ENCODE data around the gene LSR. TPM values are rescaled to one million over a fixed set of nuclear protein-coding genes. Genes with fewer than 3 reads are reported as not detected.

LSR gene
- total RNA-seq, 3 donors from 2014 or later (not counting 1 experiment from before 2014, with no cell fraction given): 3.4 to 6.9 (median 6.7) TPM

DNA sequence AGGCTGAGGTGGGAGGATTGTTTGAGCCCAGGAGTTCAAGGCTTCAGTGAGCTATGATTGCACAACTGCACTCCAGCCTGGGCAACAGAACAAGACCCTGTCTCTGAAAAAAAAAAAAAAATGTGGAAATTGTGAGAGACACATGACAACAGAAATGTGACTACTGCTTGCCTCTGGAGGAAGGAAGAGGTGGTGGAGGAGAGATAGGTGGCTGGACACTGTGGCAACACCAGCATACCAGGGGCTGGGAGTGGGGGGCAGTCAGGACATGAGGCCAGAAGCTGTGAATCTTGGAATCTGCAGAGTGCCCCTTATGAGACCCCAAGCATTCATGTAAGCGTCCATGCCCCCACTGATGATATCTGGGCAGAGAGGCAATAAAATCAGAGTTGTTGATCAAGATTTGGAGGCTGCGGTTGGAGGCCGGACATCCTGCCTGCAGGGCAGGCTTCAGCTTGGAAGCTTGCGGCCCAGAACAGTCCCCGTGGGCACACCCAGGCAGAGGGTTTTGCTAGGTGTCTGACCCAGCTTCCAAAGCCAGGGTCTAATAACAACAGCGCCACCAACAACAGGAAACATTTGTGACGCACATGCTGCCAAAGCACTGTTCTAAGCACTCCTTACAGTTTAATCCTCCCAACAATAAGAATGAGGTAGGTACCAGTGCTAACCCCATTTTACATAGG lies 37.1 kb upstream of the LSR start:
- peak overlapping the region; percentile 99 for H3K27ac ChIP-seq (ENCODE audit: low read length)
- WGBS (ENCODE audit: insufficient coverage): 6% methylated on average over 7 of the region's 7 CpGs
- intact Hi-C loops (cut with micrococcal nuclease): loop anchor here (2.0 to 5.0 kb wide), 4 partner anchors 55 to 336 kb away; partner anchors contain the start of genes FXYD7 and TMEM147
- Mint-ChIP-seq H3K27me3 (ENCODE audit: low read depth in 2 of 2) (no peaks in the 10 kb centered on the region), H3K4me3 (peak overlapping the region; percentile 88), H3K36me3 (no peaks in the 10 kb centered on the region), H3K9me3 (no peaks in the 10 kb centered on the region), H3K27ac (peak overlapping the region; percentile 95 to 96), H3K4me1 (peaks cover 63 to 70% of the 10 kb centered on the region in 2 donors)
- DNase-seq (peak; percentile 80 to 93), ATAC-seq (peak; percentile 47 to 73 (median 61))
- H3K4me1 ChIP-seq (ENCODE audit: control insufficient read depth, insufficient read depth, low read length): peaks cover 86% of the 10 kb centered on the region
- H3K36me3 ChIP-seq (ENCODE audit: control insufficient read depth, insufficient read depth, low read length): no peaks in the 10 kb centered on the region
- TF ChIP-seq, protein P1, sequence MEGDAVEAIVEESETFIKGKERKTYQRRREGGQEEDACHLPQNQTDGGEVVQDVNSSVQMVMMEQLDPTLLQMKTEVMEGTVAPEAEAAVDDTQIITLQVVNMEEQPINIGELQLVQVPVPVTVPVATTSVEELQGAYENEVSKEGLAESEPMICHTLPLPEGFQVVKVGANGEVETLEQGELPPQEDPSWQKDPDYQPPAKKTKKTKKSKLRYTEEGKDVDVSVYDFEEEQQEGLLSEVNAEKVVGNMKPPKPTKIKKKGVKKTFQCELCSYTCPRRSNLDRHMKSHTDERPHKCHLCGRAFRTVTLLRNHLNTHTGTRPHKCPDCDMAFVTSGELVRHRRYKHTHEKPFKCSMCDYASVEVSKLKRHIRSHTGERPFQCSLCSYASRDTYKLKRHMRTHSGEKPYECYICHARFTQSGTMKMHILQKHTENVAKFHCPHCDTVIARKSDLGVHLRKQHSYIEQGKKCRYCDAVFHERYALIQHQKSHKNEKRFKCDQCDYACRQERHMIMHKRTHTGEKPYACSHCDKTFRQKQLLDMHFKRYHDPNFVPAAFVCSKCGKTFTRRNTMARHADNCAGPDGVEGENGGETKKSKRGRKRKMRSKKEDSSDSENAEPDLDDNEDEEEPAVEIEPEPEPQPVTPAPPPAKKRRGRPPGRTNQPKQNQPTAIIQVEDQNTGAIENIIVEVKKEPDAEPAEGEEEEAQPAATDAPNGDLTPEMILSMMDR (IDR thresholded peaks at IDR 0.05): no peak
- peaks cover 4% of the 10 kb centered on the region for H3K9me3 ChIP-seq (ENCODE audit: control insufficient read depth, insufficient read depth, low read length)
- H3K4me3 ChIP-seq (ENCODE audit: low read length): no peak overlapping the region
- H3K27me3 ChIP-seq (ENCODE audit: control insufficient read depth, insufficient read depth, low read length): no peaks in the 10 kb centered on the region

DNA sequence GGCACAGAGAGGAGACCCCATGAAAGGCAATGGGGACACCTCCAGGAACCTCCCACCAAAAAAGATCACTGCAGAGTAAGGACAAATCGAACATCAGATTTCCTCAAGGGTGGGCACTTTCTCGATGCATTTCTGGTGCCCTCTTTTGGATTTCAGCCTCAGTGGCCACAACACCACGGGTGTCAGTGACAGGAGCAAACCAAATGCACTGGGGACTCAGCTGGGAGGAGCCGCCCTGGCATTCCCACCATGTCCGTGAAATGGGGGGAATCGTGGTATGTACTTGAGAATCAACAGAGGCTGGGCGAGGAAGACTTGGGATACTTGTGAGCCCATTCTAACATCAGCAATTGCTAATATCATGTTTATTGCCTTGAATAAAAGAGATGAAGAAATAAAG lies 36.6 kb upstream of the LSR start:
- no peak for ATAC-seq
- DNase-seq: no peak
- Mint-ChIP-seq H3K9me3 (no peaks in the 10 kb centered on the region), H3K36me3 (no peaks in the 10 kb centered on the region), H3K27me3 (ENCODE audit: low read depth in 2 of 2) (no peaks in the 10 kb centered on the region), H3K27ac (peak overlapping the region; percentile 95 to 96), H3K4me3 (peak overlapping the region; percentile 88), H3K4me1 (peaks cover 60 to 69% of the 10 kb centered on the region in 2 donors)
- Histone ChIP-seq H3K27ac (ENCODE audit: low read length) (peak overlapping the region; percentile 99), H3K9me3 (ENCODE audit: control insufficient read depth, insufficient read depth, low read length) (peaks cover 4% of the 10 kb centered on the region), H3K27me3 (ENCODE audit: control insufficient read depth, insufficient read depth, low read length) (no peaks in the 10 kb centered on the region), H3K36me3 (ENCODE audit: control insufficient read depth, insufficient read depth, low read length) (no peaks in the 10 kb centered on the region), H3K4me3 (ENCODE audit: low read length) (no peak overlapping the region), H3K4me1 (ENCODE audit: control insufficient read depth, insufficient read depth, low read length) (peaks cover 85% of the 10 kb centered on the region)
- intact Hi-C loops (cut with micrococcal nuclease): loop anchor here (5.0 kb wide), 3 partner anchors 70 to 335 kb away; partner anchors contain the start of genes FXYD7 and TMEM147
- TF ChIP-seq, protein P1 (IDR thresholded peaks at IDR 0.05): no peak
- WGBS (ENCODE audit: insufficient coverage): 38% methylated on average over 7 of the region's 7 CpGs

DNA sequence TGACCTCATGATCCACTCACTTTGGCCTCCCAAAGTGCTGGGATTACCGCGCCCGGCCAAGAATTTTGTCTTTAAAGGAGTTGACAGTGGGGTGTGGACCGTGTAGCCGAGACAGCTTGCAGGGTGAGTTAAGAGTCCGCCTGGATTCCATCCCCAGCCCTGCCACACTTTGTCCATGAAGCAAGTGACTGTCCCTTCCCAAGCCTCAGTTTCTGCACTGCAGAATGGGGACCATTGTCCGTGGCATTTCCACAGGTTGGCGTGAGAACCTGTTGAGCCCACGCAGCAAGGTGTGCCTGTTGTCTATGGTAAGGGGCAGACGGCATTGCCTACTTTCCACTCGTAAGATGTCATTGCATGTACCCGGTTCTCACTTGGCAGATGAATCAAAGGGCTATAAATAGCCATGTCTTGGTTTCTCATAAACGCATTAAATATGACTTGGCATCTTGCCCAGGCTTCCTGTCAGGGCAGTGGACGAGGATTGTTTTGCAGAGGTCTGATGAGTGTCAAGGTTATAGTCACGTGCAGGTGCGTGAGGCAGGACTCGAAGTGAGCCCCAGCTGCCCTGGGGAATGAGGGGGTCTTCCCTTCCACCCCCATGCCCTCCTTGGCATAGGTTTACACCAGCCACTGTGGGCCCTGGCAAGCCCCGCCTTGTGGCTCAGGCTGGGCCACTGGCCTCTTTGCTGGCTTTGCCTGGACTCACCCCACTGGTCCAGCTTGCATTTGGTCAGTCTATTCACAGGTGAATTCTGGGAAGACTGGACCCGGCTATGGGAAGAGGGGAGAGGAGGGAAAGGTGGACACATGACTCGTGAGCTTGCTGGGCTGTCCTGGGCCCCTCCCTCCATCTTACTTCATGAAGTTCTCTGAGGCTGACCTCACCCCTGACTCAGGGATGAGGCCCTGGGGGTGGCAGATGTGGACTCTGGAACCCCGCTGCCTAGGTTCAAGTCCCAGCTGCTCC lies 34.9 kb upstream of the LSR start:
- H3K4me3 Mint-ChIP-seq: peak overlapping the region; percentile 38
- Histone ChIP-seq H3K27me3 (ENCODE audit: control insufficient read depth, insufficient read depth, low read length) (no peaks in the 10 kb centered on the region), H3K36me3 (ENCODE audit: control insufficient read depth, insufficient read depth, low read length) (no peaks in the 10 kb centered on the region), H3K4me3 (ENCODE audit: low read length) (no peak overlapping the region), H3K4me1 (ENCODE audit: control insufficient read depth, insufficient read depth, low read length) (peaks cover 72% of the 10 kb centered on the region), H3K9me3 (ENCODE audit: control insufficient read depth, insufficient read depth, low read length) (no peaks in the 10 kb centered on the region), H3K27ac (ENCODE audit: low read length) (peak overlapping the region; percentile 99)
- 18% methylated on average over 21 of the region's 21 CpGs for WGBS (ENCODE audit: insufficient coverage)
- no peaks in the 10 kb centered on the region for H3K36me3 Mint-ChIP-seq
- H3K4me1 Mint-ChIP-seq: peaks cover 55 to 62% of the 10 kb centered on the region in 2 donors
- TF ChIP-seq, protein P1 (IDR thresholded peaks at IDR 0.05): no peak
- no peaks in the 10 kb centered on the region for H3K27me3 Mint-ChIP-seq (ENCODE audit: low read depth in 2 of 2)
- no peaks in the 10 kb centered on the region for H3K9me3 Mint-ChIP-seq
- DNase-seq: peak; percentile 71 to 97
- ATAC-seq: peak; percentile 46 to 61 (median 55)
- intact Hi-C loops (cut with micrococcal nuclease): loop anchor here (5.0 kb wide), 3 partner anchors 72 to 333 kb away; partner anchors contain the start of genes FXYD7 and TMEM147
- peak overlapping the region; percentile 95 to 96 for H3K27ac Mint-ChIP-seq

Measured in natural killer cell (primary cell).